Measurements from ENCODE around the gene C17orf113. TPM values are rescaled to one million over a fixed set of nuclear protein-coding genes. Genes with fewer than 3 reads are reported as not detected.
A peak's percentile ranks its signal among the peaks of the same experiment; 100 is the strongest.

C17orf113 gene
- total RNA-seq, 4 donors from 2014 or later, result 0.37 to 4.1 (median 3.7) TPM; not detected in 1

DNA sequence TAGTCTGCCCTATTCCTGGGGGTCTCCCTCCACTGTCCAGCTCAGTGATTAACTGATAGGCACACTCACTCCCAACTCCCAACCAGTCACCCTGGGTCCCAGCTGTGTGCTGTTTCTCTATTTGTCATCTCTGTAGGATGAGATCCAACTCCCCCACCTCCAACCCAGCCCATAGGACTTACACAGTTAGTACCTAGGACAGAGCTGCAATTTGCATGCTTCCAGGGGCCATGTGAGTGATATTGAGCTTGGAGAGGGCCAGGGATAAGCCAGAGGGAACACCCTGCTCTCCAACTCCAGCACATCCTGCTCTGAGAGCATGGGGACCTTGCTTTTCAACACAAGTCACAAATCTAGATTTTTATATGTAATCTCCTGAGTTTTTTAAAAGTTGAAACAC, 8.8 kb downstream of the C17orf113 start:
- no peak for TF ChIP-seq EP300 (IDR thresholded peaks at IDR 0.05; ENCODE audit: low read depth)
- TF ChIP-seq, protein P1, sequence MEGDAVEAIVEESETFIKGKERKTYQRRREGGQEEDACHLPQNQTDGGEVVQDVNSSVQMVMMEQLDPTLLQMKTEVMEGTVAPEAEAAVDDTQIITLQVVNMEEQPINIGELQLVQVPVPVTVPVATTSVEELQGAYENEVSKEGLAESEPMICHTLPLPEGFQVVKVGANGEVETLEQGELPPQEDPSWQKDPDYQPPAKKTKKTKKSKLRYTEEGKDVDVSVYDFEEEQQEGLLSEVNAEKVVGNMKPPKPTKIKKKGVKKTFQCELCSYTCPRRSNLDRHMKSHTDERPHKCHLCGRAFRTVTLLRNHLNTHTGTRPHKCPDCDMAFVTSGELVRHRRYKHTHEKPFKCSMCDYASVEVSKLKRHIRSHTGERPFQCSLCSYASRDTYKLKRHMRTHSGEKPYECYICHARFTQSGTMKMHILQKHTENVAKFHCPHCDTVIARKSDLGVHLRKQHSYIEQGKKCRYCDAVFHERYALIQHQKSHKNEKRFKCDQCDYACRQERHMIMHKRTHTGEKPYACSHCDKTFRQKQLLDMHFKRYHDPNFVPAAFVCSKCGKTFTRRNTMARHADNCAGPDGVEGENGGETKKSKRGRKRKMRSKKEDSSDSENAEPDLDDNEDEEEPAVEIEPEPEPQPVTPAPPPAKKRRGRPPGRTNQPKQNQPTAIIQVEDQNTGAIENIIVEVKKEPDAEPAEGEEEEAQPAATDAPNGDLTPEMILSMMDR (IDR thresholded peaks at IDR 0.05), result no peak
- TF ChIP-seq POLR2AphosphoS5 (IDR thresholded peaks at IDR 0.05), result no peak
- no peak for TF ChIP-seq POLR2A (IDR thresholded peaks at IDR 0.05)
- H3K9me3 ChIP-seq, result no peaks in the 10 kb centered on the region
- H3K4me1 ChIP-seq, result peaks cover 0 to 6% (median 4%) of the 10 kb centered on the region in 4 donors
- no peaks in the 10 kb centered on the region for H3K36me3 ChIP-seq
- peaks cover 7% of the 10 kb centered on the region for H3K27me3 ChIP-seq
- no peak overlapping the region for H3K27ac ChIP-seq
- H3K4me3 ChIP-seq, result no peak overlapping the region
- intact Hi-C loops (cut with DNase I; ENCODE audit: low total_unique reads), result no loop called here
- DNase-seq, result no peak
- in situ Hi-C loops (cut with MboI; ENCODE audit: low pct_ligation_motif_present in 1 of 4, low pct_unique_long_range_greater_than_20kb in 1 of 4, low sequenced_read_pairs in 3 of 4), result no loop called here

- H3K4me1 ChIP-seq, result peaks cover 0 to 6% (median 4%) of the 10 kb centered on the region in 4 donors
- DNase-seq, result no peak
- no peaks in the 10 kb centered on the region for H3K9me3 ChIP-seq
- peaks cover 7% of the 10 kb centered on the region for H3K27me3 ChIP-seq
- intact Hi-C loops (cut with DNase I; ENCODE audit: low total_unique reads) (no loop called here), in situ Hi-C loops (cut with MboI; ENCODE audit: low pct_ligation_motif_present in 1 of 4, low pct_unique_long_range_greater_than_20kb in 1 of 4, low sequenced_read_pairs in 3 of 4) (no loop called here)
- H3K36me3 ChIP-seq, result no peaks in the 10 kb centered on the region
- no peak for TF ChIP-seq POLR2AphosphoS5 (IDR thresholded peaks at IDR 0.05)
- TF ChIP-seq EP300 (IDR thresholded peaks at IDR 0.05; ENCODE audit: low read depth), result no peak
- TF ChIP-seq, protein P1 (IDR thresholded peaks at IDR 0.05), result no peak
- no peak for TF ChIP-seq POLR2A (IDR thresholded peaks at IDR 0.05)
- 95% methylated on average over 10 of the region's 10 CpGs; no CpG with 5 or more reads in 1 of the 2 donors for WGBS, 2 donors (ENCODE audit: low coverage in 1 of 2)
- no peak overlapping the region for H3K4me3 ChIP-seq
- H3K27ac ChIP-seq, result no peak overlapping the region
These were observed 9.6 kb downstream of the C17orf113 start for GRCh38 chr17:42040818-42041217.

GRCh38 chr17:42039794-42040763, 10.3 kb downstream of the C17orf113 start:
- WGBS, 2 donors (ENCODE audit: low coverage in 1 of 2), result 65% methylated on average over 63 of the region's 77 CpGs; no CpG with 5 or more reads in 1 of the 2 donors
- peaks cover 7% of the 10 kb centered on the region for H3K27me3 ChIP-seq
- H3K4me1 ChIP-seq, result peaks cover 0 to 6% (median 4%) of the 10 kb centered on the region in 4 donors
- intact Hi-C loops (cut with DNase I; ENCODE audit: low total_unique reads) (no loop called here), in situ Hi-C loops (cut with MboI; ENCODE audit: low pct_ligation_motif_present in 1 of 4, low pct_unique_long_range_greater_than_20kb in 1 of 4, low sequenced_read_pairs in 3 of 4) (no loop called here)
- no peak overlapping the region for H3K27ac ChIP-seq
- no peaks in the 10 kb centered on the region for H3K36me3 ChIP-seq
- H3K4me3 ChIP-seq, result peak overlapping the region in 2 of 4 donors; percentile 6 to 7
- DNase-seq, result no peak
- no peaks in the 10 kb centered on the region for H3K9me3 ChIP-seq
- TF ChIP-seq POLR2A (IDR thresholded peaks at IDR 0.05) (no peak), EP300 (IDR thresholded peaks at IDR 0.05; ENCODE audit: low read depth) (no peak), POLR2AphosphoS5 (IDR thresholded peaks at IDR 0.05) (no peak)
- TF ChIP-seq, protein P1 (IDR thresholded peaks at IDR 0.05), result no peak

DNA sequence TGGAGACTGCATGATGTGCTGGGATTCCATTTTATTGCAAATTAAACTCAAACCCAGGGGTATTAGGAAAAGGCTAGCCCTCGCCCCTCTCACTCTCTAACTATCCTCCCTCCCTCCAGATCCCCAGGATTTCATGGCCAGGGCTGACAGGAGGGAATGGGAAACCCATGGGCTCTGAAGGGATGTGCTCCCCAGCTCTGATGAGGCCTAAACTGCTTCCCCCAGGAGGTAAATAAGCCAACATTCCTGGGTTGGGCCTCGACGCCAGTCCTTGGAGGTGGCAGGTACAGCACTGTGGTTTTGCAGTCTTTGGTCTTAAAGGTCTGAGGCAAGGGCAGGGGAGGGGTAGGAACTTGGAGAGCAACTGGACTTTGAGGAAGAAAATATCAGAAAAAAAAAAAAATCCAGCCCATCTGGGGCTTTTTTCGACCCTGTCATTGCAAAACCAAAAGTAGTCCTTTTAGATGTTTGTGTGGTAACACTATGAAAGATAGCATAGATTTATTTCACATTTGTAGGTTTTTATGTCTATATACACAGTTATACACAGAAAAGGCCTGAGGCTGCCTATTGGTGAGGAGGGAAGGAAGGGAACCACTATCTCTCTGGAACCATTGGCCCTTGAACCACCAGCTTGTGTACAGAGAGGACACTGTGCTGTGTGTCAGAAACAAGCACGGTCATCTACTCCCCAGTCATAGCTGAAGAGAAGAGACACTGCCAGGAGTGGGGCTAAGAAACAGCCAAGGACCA, 12.0 kb downstream of the C17orf113 start:
- in situ Hi-C loops (cut with MboI; ENCODE audit: low pct_ligation_motif_present in 1 of 4, low pct_unique_long_range_greater_than_20kb in 1 of 4, low sequenced_read_pairs in 3 of 4) (no loop called here), intact Hi-C loops (cut with DNase I; ENCODE audit: low total_unique reads) (no loop called here)
- H3K27ac ChIP-seq, result no peak overlapping the region
- H3K27me3 ChIP-seq, result peaks cover 7% of the 10 kb centered on the region
- H3K4me3 ChIP-seq, result no peak overlapping the region
- no peaks in the 10 kb centered on the region for H3K9me3 ChIP-seq
- WGBS, 2 donors (ENCODE audit: low coverage in 1 of 2), result 60 to 68% methylated on average over 1 to 5 of the region's 5 CpGs
- no peaks in the 10 kb centered on the region for H3K36me3 ChIP-seq
- H3K4me1 ChIP-seq, result peaks cover 0 to 6% (median 4%) of the 10 kb centered on the region in 4 donors
- no peak for DNase-seq
- TF ChIP-seq, protein P1 (IDR thresholded peaks at IDR 0.05), result no peak
- TF ChIP-seq EP300 (IDR thresholded peaks at IDR 0.05; ENCODE audit: low read depth), result no peak
- TF ChIP-seq POLR2AphosphoS5 (IDR thresholded peaks at IDR 0.05), result no peak
- TF ChIP-seq POLR2A (IDR thresholded peaks at IDR 0.05), result no peak
